C4-2B (cell line): ENCODE measurements around the gene NAPG.

Source experiments
- CTCF ChIP-seq: fragments of 450-650 bp; conservative IDR thresholded peaks from 2 replicates; pipeline ENCODE4 v1.5.1; 2017; ENCODE audit warnings: mild to moderate bottlenecking
- ZFX ChIP-seq: fragments of 450-650 bp; IDR thresholded peaks from 2 replicates; pipeline ENCODE4 v1.6.1; 2017

- TF ChIP-seq CTCF (no peak), ZFX (no peak)
Measured at GRCh38 chr18:10566390-10566789, 40.6 kb downstream of the NAPG start.
